Urinary bladder (tissue), 4 donors: ENCODE measurements around the gene PPP1R12C. TPM values are rescaled to one million over a fixed set of nuclear protein-coding genes. Genes with fewer than 3 reads are reported as not detected.

ENCODE experiments used
- DNase-seq: peaks from one replicate; pipeline ENCODE4 v3.0.0-alpha.2; 2015; ENCODE audit errors: extremely low spot score
- H3K27ac ChIP-seq: one replicate; pipeline ENCODE4 v1.5.1; 2013; ENCODE audit warnings: low read depth, mild to moderate bottlenecking, moderate library complexity
- H3K36me3 ChIP-seq: one replicate; pipeline ENCODE4 v1.6.1; 2013; ENCODE audit warnings: mild to moderate bottlenecking, moderate library complexity; ENCODE audit not compliant: insufficient read depth
- H3K4me1 ChIP-seq: one replicate; pipeline ENCODE4 v1.6.1; 2013; ENCODE audit warnings: mild to moderate bottlenecking, moderate library complexity; ENCODE audit not compliant: insufficient read depth
- H3K4me3 ChIP-seq: one replicate; pipeline ENCODE4 v1.5.1; 2013; ENCODE audit warnings: low read depth, low read length
- WGBS: extraction: QIAGEN DNeasy Blood & Tissue Kit; methylation state at CpG from one replicate; pipeline ENCODE4 v1.1.7; 2013; 5-methylcytosine and 5-hydroxymethylcytosine counted together
- polyA plus RNA-seq: library from polyadenylated mRNA; stranded (reverse); fragments of 200-250 nt; gene quantifications from one replicate; pipeline ENCODE4 v1.2.3, GENCODE V29; 2013
- total RNA-seq: library from RNA; depleted of rRNA; stranded (reverse); fragments of >200 nt; gene quantifications from one replicate; pipeline ENCODE4 v1.2.3, GENCODE V29; 2014
- donor health status: healthy with polysubstance abuse.
- donor health status: healthy.

PPP1R12C gene
- total and polyA plus RNA-seq, 2 donors, result 24.8 to 219 TPM

DNA sequence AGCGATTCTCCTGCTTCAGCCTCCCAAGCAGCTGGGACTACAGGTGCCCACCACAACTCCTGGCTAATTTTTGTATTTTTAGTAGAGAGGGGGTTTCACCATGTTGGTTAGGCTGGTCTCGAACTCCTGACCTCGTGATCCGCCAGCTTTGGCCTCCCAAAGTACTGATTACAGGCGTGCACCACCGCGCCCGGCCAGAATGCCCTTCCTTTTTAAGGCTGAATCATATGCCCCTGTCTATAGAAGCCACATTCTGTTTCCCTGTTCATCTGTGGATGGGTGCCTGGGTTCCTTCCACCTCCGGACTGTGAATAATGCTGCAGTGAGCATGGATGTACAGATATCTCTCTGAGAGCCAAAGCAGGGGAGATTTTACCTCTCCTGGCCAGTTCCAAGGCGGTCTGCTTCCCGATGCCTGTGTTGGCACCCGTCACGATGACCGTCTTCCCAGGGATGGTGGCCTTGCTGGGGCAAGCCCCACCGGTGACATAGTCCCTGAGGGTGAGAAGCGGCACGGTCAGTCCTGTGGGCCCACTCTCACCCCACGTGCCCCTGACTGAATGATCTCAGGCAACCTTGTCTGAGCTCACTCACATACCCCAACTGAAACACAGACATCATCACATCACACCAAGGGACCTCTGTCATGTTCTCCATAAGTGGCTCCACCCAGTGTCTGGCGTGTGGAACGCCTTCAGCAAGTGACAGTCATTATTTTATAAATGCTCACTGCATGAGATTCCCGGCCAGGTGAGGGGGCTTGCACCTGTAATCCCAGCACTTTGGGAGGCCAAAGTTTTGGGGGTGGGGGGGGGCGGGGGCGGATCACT is 58.4 kb downstream of the PPP1R12C start:
- no peak for DNase-seq

GRCh38 chr19:55056827-55057226 is 60.6 kb downstream of the PPP1R12C start:
- Histone ChIP-seq H3K27ac (no peak overlapping the region), H3K4me1 (no peaks in the 10 kb centered on the region), H3K4me3 (no peak overlapping the region), H3K36me3 (peaks cover 8% of the 10 kb centered on the region)
- WGBS, result 97% methylated on average over 9 of the region's 9 CpGs
- DNase-seq, result no peak

More for the DNA sequence above, 58.4 kb downstream of the PPP1R12C start:
- WGBS, result 95% methylated on average over 23 of the region's 23 CpGs
- H3K4me3 ChIP-seq, result no peak overlapping the region
- H3K36me3 ChIP-seq, result peaks cover 6% of the 10 kb centered on the region
- no peaks in the 10 kb centered on the region for H3K4me1 ChIP-seq
- H3K27ac ChIP-seq, result no peak overlapping the region

- Histone ChIP-seq H3K36me3 (peaks cover 8% of the 10 kb centered on the region), H3K4me3 (no peak overlapping the region)
- WGBS, result 83% methylated on average over 7 of the region's 7 CpGs
These were observed 63.7 kb downstream of the PPP1R12C start for GRCh38 chr19:55053735-55054134.

DNA sequence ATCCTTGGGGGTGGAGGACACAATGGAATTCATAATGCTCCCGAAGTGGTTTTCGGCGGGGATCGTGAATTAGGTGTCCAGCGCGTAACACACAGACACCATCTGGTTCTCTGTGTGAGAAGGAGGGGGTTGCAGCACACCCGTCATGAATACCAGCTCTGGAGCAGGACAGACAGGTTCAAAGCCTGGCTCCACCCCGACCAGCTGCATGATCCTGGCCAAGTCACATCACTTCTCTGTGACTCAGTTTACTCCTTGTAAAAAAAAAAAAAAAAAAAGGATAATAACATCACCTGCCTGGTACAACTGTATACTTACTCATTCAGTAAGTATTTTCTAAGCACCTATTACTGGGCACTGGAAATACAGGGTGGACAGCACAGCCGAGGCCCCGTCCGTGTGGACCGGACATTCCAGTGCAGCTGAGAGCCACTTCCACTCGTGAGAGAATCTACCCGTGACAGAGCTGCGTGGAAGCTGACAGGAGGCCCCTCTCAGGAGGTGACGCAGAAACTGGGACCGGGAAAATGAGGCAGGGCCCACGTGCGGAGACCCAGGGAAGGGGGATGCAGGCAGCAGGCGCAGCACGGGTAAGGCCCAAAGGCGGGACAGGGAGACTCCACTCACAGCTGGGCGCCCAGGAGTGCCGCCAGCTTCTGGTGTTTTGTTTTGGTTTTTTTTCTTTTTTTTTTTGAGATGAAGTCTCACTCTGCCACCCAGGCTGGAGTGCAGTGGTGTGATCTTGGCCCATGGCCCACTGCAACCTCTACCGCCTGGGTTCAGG is 66.5 kb downstream of the PPP1R12C start:
- Histone ChIP-seq H3K27ac (no peak overlapping the region), H3K36me3 (peaks cover 6% of the 10 kb centered on the region), H3K4me3 (no peak overlapping the region), H3K4me1 (no peaks in the 10 kb centered on the region)
- no peak for DNase-seq
- WGBS, result 95% methylated on average over 25 of the region's 25 CpGs

More at GRCh38 chr19:55053735-55054134, 63.7 kb downstream of the PPP1R12C start:
- Histone ChIP-seq H3K4me1 (no peaks in the 10 kb centered on the region), H3K27ac (no peak overlapping the region)
- DNase-seq, result no peak

DNA sequence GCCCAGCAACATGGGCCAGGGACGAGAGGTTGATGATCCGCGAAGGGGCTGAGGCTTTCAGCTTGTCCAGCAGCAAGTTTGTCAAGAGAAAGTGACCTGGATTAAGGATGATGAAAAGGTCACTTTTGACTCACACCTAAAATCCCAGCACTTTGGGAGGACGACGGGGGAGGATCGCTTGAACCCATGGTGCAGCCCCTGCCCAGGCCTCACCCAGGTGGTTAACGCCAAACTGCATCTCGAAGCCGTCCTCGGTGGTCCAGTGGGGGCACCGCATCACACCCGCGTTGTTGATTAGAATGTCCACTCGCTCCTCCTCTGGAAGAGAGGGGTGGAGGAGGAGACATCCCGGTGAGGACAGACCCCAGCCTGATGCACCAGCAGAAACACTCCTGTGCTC is 69.0 kb downstream of the PPP1R12C start:
- DNase-seq, result no peak
- Histone ChIP-seq H3K4me3 (no peak overlapping the region), H3K4me1 (no peaks in the 10 kb centered on the region), H3K27ac (no peak overlapping the region), H3K36me3 (peaks cover 8% of the 10 kb centered on the region)
- WGBS, result 94% methylated on average over 15 of the region's 15 CpGs

DNA sequence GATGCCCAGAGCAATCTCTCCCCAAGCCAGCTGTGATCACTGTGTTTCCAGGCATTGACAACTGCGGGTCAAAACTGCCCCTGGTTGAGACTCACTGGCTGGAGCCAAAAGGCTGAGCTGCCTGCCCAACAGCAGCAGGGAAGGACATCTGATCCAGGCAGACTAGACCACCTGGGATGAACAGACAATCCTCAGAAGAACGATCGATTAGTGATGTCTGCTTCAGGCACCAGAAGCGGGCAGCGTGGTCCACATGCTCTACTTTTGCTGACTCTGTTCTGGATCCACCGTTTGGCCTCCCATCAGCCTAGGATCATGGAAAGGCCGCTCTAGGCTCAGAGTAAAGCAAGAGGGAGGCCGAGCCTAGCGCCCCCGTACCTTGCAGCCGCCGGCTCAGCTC is 69.5 kb downstream of the PPP1R12C start:
- WGBS, result 92% methylated on average over 12 of the region's 12 CpGs
- no peak overlapping the region for H3K27ac ChIP-seq
- no peaks in the 10 kb centered on the region for H3K4me1 ChIP-seq
- peaks cover 8% of the 10 kb centered on the region for H3K36me3 ChIP-seq
- H3K4me3 ChIP-seq, result no peak overlapping the region
- DNase-seq, result no peak

GRCh38 chr19:55046975-55047622 is 70.3 kb downstream of the PPP1R12C start:
- Histone ChIP-seq H3K4me3 (no peak overlapping the region), H3K4me1 (no peaks in the 10 kb centered on the region), H3K27ac (no peak overlapping the region), H3K36me3 (peaks cover 8% of the 10 kb centered on the region)
- no peak for DNase-seq
- WGBS, result 92% methylated on average over 17 of the region's 17 CpGs

- 94% methylated on average over 30 of the region's 30 CpGs for WGBS
- peaks cover 8% of the 10 kb centered on the region for H3K36me3 ChIP-seq
- no peaks in the 10 kb centered on the region for H3K4me1 ChIP-seq
- no peak overlapping the region for H3K27ac ChIP-seq
- no peak for DNase-seq
- H3K4me3 ChIP-seq, result no peak overlapping the region
These were observed 72.4 kb downstream of the PPP1R12C start for GRCh38 chr19:55044771-55045716.

DNA sequence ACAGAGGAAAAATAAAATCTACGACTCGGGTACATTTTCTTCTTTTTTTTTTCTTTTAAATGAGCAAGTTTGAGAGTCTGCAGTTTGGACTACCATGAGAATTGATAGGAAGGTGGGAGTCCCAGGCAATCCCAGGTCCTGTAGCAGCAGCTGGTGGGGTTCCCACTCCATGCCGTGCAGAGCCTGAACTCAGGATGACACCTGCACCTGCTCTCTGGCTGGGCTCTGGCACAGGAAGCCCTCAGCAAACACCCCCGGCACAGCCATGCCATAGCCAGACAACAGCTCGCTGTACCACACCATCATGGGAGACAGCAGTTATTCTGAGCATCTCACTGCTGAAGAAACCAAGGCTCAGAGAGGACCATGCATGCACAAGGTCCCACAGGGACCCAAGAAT is 73.2 kb downstream of the PPP1R12C start:
- peaks cover 8% of the 10 kb centered on the region for H3K36me3 ChIP-seq
- no peak overlapping the region for H3K4me3 ChIP-seq
- no peak for DNase-seq
- H3K27ac ChIP-seq, result no peak overlapping the region
- H3K4me1 ChIP-seq, result no peaks in the 10 kb centered on the region
- WGBS, result 90% methylated on average over 5 of the region's 5 CpGs

- H3K4me3 ChIP-seq, result no peak overlapping the region
- WGBS, result 76% methylated on average over 11 of the region's 11 CpGs
- H3K27ac ChIP-seq, result no peak overlapping the region
These were observed 74.7 kb downstream of the PPP1R12C start for GRCh38 chr19:55042688-55043087.

DNA sequence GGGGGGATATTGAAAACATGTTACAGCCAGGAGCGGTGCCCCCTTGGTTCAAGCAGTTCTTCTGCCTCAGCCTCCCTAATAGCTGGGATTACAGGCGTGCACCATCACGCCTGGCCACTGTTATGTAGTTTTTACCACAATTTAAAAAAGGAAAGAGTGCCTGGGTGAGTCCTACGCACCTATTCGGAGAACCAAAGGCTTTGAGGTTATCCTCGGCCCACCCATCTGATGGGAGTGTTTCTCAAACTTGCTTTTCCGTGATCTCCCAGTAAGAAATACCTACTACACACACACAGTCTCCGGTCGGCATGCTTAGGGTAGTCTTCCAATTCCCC is 75.1 kb downstream of the PPP1R12C start:
- no peak overlapping the region for H3K27ac ChIP-seq
- no peaks in the 10 kb centered on the region for H3K4me1 ChIP-seq
- no peak overlapping the region for H3K4me3 ChIP-seq
- H3K36me3 ChIP-seq, result peaks cover 7% of the 10 kb centered on the region
- WGBS, result 87% methylated on average over 9 of the region's 9 CpGs
- no peak for DNase-seq

More at GRCh38 chr19:55042688-55043087, 74.7 kb downstream of the PPP1R12C start:
- Histone ChIP-seq H3K4me1 (no peaks in the 10 kb centered on the region), H3K36me3 (peaks cover 7% of the 10 kb centered on the region)
- DNase-seq, result no peak

DNA sequence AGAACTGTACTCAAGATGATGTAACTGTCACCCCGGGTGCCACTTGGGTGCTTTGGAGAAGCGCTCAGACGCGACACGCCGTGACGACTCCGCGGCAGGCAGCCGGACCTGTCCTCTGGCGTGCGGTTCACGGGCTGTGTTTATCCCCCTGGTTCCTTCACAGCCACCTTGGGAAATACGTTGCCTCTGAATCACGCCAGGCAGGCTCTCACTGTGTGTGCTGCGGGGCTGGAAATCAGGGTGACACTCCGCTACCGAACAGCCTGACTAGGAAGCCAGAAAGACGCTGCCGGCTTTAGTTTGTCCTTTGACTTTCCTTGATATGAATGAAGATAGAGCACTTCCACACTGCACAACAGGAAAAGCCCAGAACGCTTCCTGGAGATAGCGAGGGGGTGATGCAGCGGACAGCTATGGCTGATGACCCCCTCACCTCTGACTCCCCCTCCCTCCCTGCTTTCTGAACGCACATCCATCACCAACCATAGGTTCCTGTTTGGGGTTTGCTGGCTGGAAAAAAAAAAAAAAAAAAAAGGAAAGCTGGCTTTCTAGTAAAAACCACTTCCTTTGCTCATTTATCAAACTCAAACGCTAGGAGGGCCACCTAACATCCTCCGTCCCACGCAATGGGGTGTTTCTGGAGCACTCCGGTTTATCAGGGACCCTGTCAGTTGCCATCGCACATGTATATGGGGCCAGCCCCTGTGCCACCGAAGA is 75.7 kb downstream of the PPP1R12C start:
- no peaks in the 10 kb centered on the region for H3K4me1 ChIP-seq
- WGBS, result 72% methylated on average over 30 of the region's 30 CpGs
- H3K4me3 ChIP-seq, result no peak overlapping the region
- H3K36me3 ChIP-seq, result peaks cover 7% of the 10 kb centered on the region
- no peak for DNase-seq
- H3K27ac ChIP-seq, result no peak overlapping the region
